Measurements from ENCODE around the gene CD27. TPM values are rescaled to one million over a fixed set of nuclear protein-coding genes. Genes with fewer than 3 reads are reported as not detected.

The CD27 gene
- under 1 TPM in 2 of 4 donors, not detected in 2; 0.16 to 0.89 TPM for total RNA-seq

GRCh38 chr12:6444704-6445688, at the start of gene CD27:
CD27 (plus strand) TSS chr12:6444955; CDS start chr12:6445096, 141 bp downstream.
- H3K4me3 ChIP-seq (ENCODE audit: low read depth, poor library complexity, severe bottlenecking), result no peak within 1 kb of the TSS
- TF ChIP-seq CTCF (IDR thresholded peaks at IDR 0.05) (no peak), POLR2A (IDR thresholded peaks at IDR 0.05) (no peak)
- DNase-seq (ENCODE audit: low spot score in 2 of 2), result no peak
- intact Hi-C loops (cut with DNase I; ENCODE audit: low total_unique reads), result no loop called here
- WGBS, 2 donors, result 85 to 86% methylated on average over 16 of the region's 16 CpGs

- H3K4me3 ChIP-seq (ENCODE audit: low read depth, poor library complexity, severe bottlenecking), result no peak overlapping the region
- DNase-seq (ENCODE audit: low spot score in 2 of 2), result no peak
- intact Hi-C loops (cut with DNase I; ENCODE audit: low total_unique reads), result no loop called here
- TF ChIP-seq POLR2A (IDR thresholded peaks at IDR 0.05) (no peak), CTCF (IDR thresholded peaks at IDR 0.05) (no peak)
- 64 to 71% methylated on average over 2 of the region's 2 CpGs for WGBS, 2 donors
These were observed 48.7 kb upstream of the CD27 start for GRCh38 chr12:6396031-6396430.

- no peak for TF ChIP-seq CTCF (IDR thresholded peaks at IDR 0.05)
- no peak for TF ChIP-seq POLR2A (IDR thresholded peaks at IDR 0.05)
- intact Hi-C loops (cut with DNase I; ENCODE audit: low total_unique reads), result no loop called here
- 91 to 92% methylated on average over 7 of the region's 7 CpGs for whole genome bisulfite sequencing, 2 donors
- DNase-seq (ENCODE audit: low spot score in 2 of 2), result no peak
- H3K4me3 ChIP-seq (ENCODE audit: low read depth, poor library complexity, severe bottlenecking), result no peak overlapping the region
These were observed 44.7 kb upstream of the CD27 start for GRCh38 chr12:6399884-6400644.

- no peak for DNase-seq (ENCODE audit: low spot score in 2 of 2)
- intact Hi-C loops (cut with DNase I; ENCODE audit: low total_unique reads), result no loop called here
- 92 to 97% methylated on average over 5 of the region's 5 CpGs for WGBS, 2 donors
- H3K4me3 ChIP-seq (ENCODE audit: low read depth, poor library complexity, severe bottlenecking), result no peak overlapping the region
- TF ChIP-seq CTCF (IDR thresholded peaks at IDR 0.05) (no peak), POLR2A (IDR thresholded peaks at IDR 0.05) (no peak)
These were observed 40.4 kb upstream of the CD27 start for GRCh38 chr12:6404390-6404789.

- H3K4me3 ChIP-seq (ENCODE audit: low read depth, poor library complexity, severe bottlenecking), result no peak overlapping the region
- WGBS, 2 donors, result 76 to 78% methylated on average over 6 of the region's 6 CpGs
- DNase-seq (ENCODE audit: low spot score in 2 of 2), result no peak
- intact Hi-C loops (cut with DNase I; ENCODE audit: low total_unique reads), result no loop called here
- no peak for TF ChIP-seq CTCF (IDR thresholded peaks at IDR 0.05)
- TF ChIP-seq POLR2A (IDR thresholded peaks at IDR 0.05), result no peak
These were observed 38.8 kb upstream of the CD27 start for GRCh38 chr12:6405963-6406362.

All from lower leg skin (tissue), 4 donors.